GM21723 (cell line): ENCODE results near the gene PTPRE.

ENCODE experiments used
- ATAC-seq: cut with Tn5 transposase; IDR thresholded peaks from one replicate; pipeline ENCODE4 v1.9.1; 2021; ENCODE audit warnings: mild to moderate bottlenecking, moderate library complexity; ENCODE audit not compliant: unreplicated experiment

The PTPRE gene

GRCh38 chr10:128067691-128068397 lies 160.9 kb downstream of the PTPRE start:
- no peak for ATAC-seq

- ATAC-seq = peak; percentile 3
Observed at GRCh38 chr10:128068398-128069285, 161.7 kb downstream of the PTPRE start.

DNA sequence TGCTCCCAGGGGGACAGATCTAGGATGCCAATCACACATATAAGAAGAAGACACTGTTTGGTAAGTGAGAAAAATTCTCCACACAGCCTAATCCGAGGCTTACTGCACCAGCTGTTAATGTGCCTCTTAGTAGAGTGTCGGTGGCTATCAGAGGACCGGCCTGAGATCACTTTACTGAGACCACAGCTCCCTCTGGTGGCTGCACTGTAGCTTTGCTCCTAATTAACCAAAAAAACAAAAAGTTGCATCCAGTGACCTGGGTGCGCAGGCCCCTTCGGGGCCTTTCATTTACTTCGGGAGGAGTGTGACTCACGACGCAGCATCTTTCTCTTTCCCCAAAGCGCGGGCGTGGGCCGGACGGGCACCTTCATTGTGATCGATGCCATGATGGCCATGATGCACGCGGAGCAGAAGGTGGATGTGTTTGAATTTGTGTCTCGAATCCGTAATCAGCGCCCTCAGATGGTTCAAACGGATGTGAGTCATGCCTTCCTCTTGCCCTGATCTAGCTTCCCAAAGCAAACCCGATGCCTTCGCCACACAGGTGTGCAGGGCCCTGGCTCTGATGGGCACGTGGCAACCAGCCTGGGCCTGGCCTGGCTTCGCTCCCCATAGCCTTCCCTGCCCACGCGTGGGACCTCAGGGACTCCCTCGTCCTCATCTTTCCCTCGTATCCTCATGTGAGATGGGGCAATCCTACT lies 162.6 kb downstream of the PTPRE start:
- ATAC-seq = peak; percentile 53

- ATAC-seq = no peak
Observed at GRCh38 chr10:128070161-128070560, 163.3 kb downstream of the PTPRE start.

GRCh38 chr10:128070721-128071416 lies 164.0 kb downstream of the PTPRE start:
- ATAC-seq = no peak

DNA sequence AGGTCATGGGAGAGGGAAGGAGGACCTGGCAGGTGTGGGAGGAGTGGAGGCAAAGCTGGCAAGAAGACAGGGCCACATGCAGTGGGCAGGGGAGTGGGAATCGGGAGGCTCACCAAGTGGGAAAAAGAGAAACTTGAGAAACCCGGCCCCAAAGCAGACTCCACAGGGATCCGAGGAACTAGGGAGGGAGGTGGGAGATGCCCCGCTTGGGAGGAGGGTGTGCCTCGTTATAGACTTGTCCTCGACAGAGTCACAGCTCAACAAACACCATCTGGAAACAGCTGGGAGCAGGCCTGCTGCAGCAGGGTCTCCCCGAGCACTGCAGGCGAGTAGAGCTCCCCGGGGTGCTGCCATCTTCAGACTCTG lies 164.5 kb downstream of the PTPRE start:
- no peak for ATAC-seq

GRCh38 chr10:128072046-128072445 lies 165.1 kb downstream of the PTPRE start:
- no peak for ATAC-seq

GRCh38 chr10:128072941-128073645 lies 166.2 kb downstream of the PTPRE start:
- no peak for ATAC-seq

DNA sequence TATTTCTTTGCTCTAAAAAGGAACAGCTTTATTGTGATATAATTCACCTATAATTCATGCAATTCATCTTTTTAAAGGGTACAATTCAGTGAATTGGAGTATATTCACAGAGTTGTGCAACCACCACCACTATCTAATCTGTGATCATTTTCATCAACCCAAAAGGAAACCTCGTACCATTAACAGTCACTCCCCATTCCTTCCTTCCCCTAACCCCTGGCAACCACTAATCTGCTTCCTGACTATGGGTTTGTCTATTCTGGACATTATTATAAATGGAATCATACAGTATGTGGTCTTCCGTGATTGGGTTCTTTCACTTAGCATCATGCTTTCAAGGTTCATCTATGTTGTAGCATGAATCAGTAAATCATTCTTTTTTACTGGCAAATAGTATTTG lies 167.0 kb downstream of the PTPRE start:
- no peak for ATAC-seq

DNA sequence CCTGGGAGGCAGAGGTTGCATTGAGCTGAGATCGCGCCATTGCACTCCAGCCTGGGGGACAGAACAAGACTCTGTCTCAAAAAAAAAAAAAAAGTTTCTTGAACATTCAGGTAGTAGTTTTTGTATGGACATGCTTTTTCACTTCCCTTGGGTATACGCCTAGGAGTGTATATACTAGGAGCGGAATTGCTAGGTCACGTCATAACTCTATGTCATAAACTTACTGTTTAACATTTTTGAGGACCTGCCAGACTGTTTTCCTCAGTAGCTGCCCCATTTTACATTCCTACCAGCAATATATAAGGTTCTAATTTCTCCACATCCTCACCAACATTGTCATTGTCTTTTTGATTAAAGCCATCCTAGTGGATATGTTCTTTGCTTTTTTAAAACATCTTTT lies 167.7 kb downstream of the PTPRE start:
- no peak for ATAC-seq

GRCh38 chr10:128077155-128077875 lies 170.4 kb downstream of the PTPRE start:
- ATAC-seq = no peak

GRCh38 chr10:128078136-128078969 lies 171.4 kb downstream of the PTPRE start:
- no peak for ATAC-seq

- ATAC-seq = no peak
Observed at GRCh38 chr10:128080231-128080630, 173.3 kb downstream of the PTPRE start.

DNA sequence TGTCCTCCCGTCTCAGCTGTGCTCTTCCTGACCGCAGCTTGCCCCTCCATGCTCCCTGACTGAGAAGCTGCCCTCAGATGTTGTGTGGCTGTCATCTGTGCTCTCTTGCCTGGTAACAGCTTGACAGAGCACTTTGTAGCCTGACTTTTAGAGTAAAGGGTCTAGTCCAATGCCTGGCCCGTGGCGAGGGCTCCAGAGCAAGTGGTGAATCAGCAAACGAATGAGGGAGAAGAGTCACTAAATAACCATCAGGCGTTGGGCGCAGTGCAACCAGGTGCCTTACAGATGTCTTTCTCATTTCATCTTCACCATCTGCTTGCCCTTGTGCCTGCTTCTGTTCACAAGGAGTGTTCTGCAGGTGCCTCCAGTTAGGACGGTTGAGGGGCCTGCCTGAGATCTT lies 173.7 kb downstream of the PTPRE start:
- no peak for ATAC-seq

DNA sequence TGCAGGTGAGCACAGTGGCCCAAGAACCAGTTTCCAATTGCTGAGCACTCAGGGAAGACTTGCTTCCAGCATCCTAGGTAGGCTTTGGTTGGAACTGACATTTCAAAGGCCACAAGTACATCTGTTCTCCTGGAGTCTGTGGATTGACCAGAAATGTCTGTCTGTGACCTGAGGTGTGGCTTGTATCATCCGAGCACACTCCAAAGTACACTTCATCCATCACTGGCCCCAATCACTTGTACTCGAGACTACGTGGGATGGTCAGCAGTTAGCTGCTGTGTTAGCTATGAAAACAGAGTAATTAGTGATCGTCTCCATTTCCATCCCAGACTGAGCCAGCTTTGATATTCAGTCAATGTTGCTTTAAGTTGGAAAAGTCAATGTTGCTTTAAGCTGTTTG lies 174.3 kb downstream of the PTPRE start:
- no peak for ATAC-seq

DNA sequence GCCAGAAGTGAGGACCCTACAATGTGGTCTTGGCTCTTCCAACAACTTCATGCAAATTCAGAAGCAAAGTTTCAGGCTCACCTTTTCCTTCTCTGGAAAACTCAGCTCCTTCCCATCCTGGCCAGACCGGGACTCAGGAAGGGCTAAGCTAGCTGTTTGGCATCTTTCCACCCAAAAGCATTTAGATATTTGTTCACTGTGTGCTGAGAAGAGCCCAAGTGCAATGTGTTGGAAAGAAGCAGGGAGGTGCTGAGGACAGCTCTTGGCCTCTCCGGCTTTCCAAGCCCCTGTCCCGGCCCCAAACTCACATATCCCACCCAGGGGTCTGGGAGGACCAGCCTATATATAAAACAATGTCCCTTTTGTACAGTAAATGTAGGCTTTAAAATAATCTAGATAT lies 174.8 kb downstream of the PTPRE start:
- no peak for ATAC-seq

- no peak for ATAC-seq
Observed at GRCh38 chr10:128083191-128083895, 176.4 kb downstream of the PTPRE start.

GRCh38 chr10:128084364-128084763 lies 177.5 kb downstream of the PTPRE start:
- ATAC-seq = no peak
